Nucleus accumbens (tissue), 56 donors: Measurements from ENCODE around the gene AHCTF1.

Experiments used
- DNase-seq, 56 donors: peaks; one replicate each; lab custom pipeline; 2025; lab: John Stamatoyannopoulos, UW

AHCTF1 gene

GRCh38 chr1:246801241-246802020 is 130.3 kb downstream of the AHCTF1 start:
- no peak for DNase-seq

- no peak for DNase-seq
Measured at GRCh38 chr1:246800756-246801155, 131.0 kb downstream of the AHCTF1 start.

GRCh38 chr1:246800356-246800755 is 131.4 kb downstream of the AHCTF1 start:
- DNase-seq, result no peak

- no peak for DNase-seq
Measured at GRCh38 chr1:246798606-246799496, 132.9 kb downstream of the AHCTF1 start.

GRCh38 chr1:246798107-246798506 is 133.6 kb downstream of the AHCTF1 start:
- no peak for DNase-seq

GRCh38 chr1:246797597-246797996 is 134.2 kb downstream of the AHCTF1 start:
- no peak for DNase-seq

GRCh38 chr1:246797157-246797556 is 134.6 kb downstream of the AHCTF1 start:
- no peak for DNase-seq

GRCh38 chr1:246795906-246796694 is 135.6 kb downstream of the AHCTF1 start:
- no peak for DNase-seq

GRCh38 chr1:246794828-246795671 is 136.7 kb downstream of the AHCTF1 start:
- DNase-seq, result no peak

- DNase-seq, result no peak
Measured at GRCh38 chr1:246794048-246794827, 137.5 kb downstream of the AHCTF1 start.

- DNase-seq, result no peak
Measured at GRCh38 chr1:246793356-246793896, 138.3 kb downstream of the AHCTF1 start.

GRCh38 chr1:246792603-246793002 is 139.1 kb downstream of the AHCTF1 start:
- no peak for DNase-seq

GRCh38 chr1:246791303-246791918 is 140.3 kb downstream of the AHCTF1 start:
- DNase-seq, result no peak

GRCh38 chr1:246790833-246791232 is 140.9 kb downstream of the AHCTF1 start:
- DNase-seq, result no peak

GRCh38 chr1:246790364-246790763 is 141.4 kb downstream of the AHCTF1 start:
- DNase-seq, result no peak

- DNase-seq, result no peak
Measured at GRCh38 chr1:246789454-246790339, 142.1 kb downstream of the AHCTF1 start.
